B cell (primary cell): ENCODE results near the gene ZFAND2A.

Experiments
- CTCF ChIP-seq: fragments of 200-600 bp; IDR thresholded peaks from one replicate; pipeline ENCODE4 v1.8.0; 2022; ENCODE audit warnings: antibody characterized with exemption, mild to moderate bottlenecking
- EZH2 ChIP-seq: IDR thresholded peaks from 2 replicates; pipeline ENCODE4 v1.6.1; 2012; ENCODE audit warnings: borderline replicate concordance, low read depth, mild to moderate bottlenecking, moderate library complexity, low read length; ENCODE audit not compliant: insufficient read depth, poor library complexity, severe bottlenecking

- TF ChIP-seq CTCF (no peak), EZH2 (no peak)
Measured at GRCh38 chr7:1131471-1132265, 28.3 kb downstream of the ZFAND2A start.
